SK-N-SH treated with all-trans-retinoic acid at 6 μM for 48 hours (cell line): ENCODE results near the gene ZNF431.

Experiments used
- CREB5 ChIP-seq: fragments of 250-450 bp; sonication (Bioruptor Pico); IDR thresholded peaks from 2 replicates; pipeline ENCODE4 v1.5.1; 2020; ENCODE audit warnings: low read depth, mild to moderate bottlenecking, moderate library complexity
- PATZ1 ChIP-seq: fragments of 250-450 bp; sonication (Bioruptor Pico); IDR thresholded peaks from 2 replicates; pipeline ENCODE4 v1.8.0; 2020; ENCODE audit warnings: mild to moderate bottlenecking, moderate library complexity, borderline replicate concordance
- POU6F1 ChIP-seq: fragments of 250-450 bp; sonication (Bioruptor Pico); IDR thresholded peaks from 2 replicates; pipeline ENCODE4 v1.8.0; 2021; ENCODE audit warnings: low read depth, mild to moderate bottlenecking, moderate library complexity, borderline replicate concordance
- ZNF70 ChIP-seq: fragments of 450-650 bp; formaldehyde crosslinking; IDR thresholded peaks from 2 replicates; pipeline ENCODE4 v1.5.0; 2020; ENCODE audit warnings: mild to moderate bottlenecking, moderate library complexity

DNA sequence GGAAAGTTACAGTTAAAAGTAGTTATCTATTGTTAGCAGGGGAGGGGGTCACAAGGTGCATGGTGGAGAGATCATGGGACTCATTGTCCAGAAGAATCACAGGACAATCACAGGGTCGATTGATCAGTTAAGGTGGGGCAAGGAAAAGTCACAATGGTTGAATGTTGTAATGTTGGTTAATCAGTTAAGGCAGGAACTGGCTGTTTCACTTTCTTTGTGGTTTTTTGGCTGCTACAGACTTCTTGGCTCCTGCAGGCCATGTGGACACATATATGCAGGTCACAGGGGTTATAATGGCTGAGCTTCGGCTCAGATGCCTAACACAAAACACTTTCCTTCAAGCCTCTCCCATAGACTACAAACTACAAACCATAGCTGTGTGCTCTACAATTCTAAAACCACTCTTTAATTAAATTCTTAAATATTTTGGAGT lies 6.9 kb upstream of the ZNF431 start:
- TF ChIP-seq POU6F1 (CRISPR knock-in tag) (no peak), ZNF70 (CRISPR knock-in tag) (no peak), PATZ1 (CRISPR knock-in tag) (no peak), CREB5 (CRISPR knock-in tag) (no peak)
